Urinary bladder (tissue), 4 donors: ENCODE data around the gene EFNA4. TPM values are rescaled to one million over a fixed set of nuclear protein-coding genes. Genes with fewer than 3 reads are reported as not detected.

Experiments used
- DNase-seq: peaks from one replicate; pipeline ENCODE4 v3.0.0-alpha.2; 2015; ENCODE audit errors: extremely low spot score
- H3K27ac ChIP-seq: one replicate; pipeline ENCODE4 v1.5.1; 2013; ENCODE audit warnings: low read depth, mild to moderate bottlenecking, moderate library complexity
- H3K36me3 ChIP-seq: one replicate; pipeline ENCODE4 v1.6.1; 2013; ENCODE audit warnings: mild to moderate bottlenecking, moderate library complexity; ENCODE audit not compliant: insufficient read depth
- H3K4me1 ChIP-seq: one replicate; pipeline ENCODE4 v1.6.1; 2013; ENCODE audit warnings: mild to moderate bottlenecking, moderate library complexity; ENCODE audit not compliant: insufficient read depth
- H3K4me3 ChIP-seq: one replicate; pipeline ENCODE4 v1.5.1; 2013; ENCODE audit warnings: low read depth, low read length
- WGBS: extraction: QIAGEN DNeasy Blood & Tissue Kit; methylation state at CpG from one replicate; pipeline ENCODE4 v1.1.7; 2013; 5-methylcytosine and 5-hydroxymethylcytosine counted together
- polyA plus RNA-seq: library from polyadenylated mRNA; stranded (reverse); fragments of 200-250 nt; gene quantifications from one replicate; pipeline ENCODE4 v1.2.3, GENCODE V29; 2013
- total RNA-seq: library from RNA; depleted of rRNA; stranded (reverse); fragments of >200 nt; gene quantifications from one replicate; pipeline ENCODE4 v1.2.3, GENCODE V29; 2014
- donor health status: healthy with polysubstance abuse.
- donor health status: healthy.

Gene EFNA4
- total and polyA plus RNA-seq, 2 donors = 7.5 to 8.1 TPM

DNA sequence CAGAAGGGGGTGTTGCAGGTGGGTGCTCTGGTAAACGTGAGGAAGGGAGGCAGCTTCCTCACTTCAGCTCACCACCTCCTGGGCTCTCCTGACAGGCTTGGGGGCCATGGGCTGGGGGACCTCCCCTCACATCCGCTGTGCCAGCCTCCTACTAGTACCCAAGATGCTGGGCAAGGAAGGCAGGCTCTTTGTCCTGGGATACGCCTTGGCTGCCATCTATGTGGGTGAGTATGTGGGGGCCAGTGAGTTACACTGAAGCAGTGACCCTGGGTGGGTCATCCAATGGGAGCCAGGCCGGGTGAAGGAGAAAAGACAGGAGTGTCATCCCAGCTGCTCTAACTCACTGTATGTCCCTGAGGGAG lies 24.3 kb upstream of the EFNA4 start:
- 71% methylated on average over 4 of the region's 4 CpGs for WGBS
- Histone ChIP-seq H3K4me3 (no peak overlapping the region), H3K36me3 (no peaks in the 10 kb centered on the region), H3K4me1 (no peaks in the 10 kb centered on the region), H3K27ac (no peak overlapping the region)
- DNase-seq = no peak

DNA sequence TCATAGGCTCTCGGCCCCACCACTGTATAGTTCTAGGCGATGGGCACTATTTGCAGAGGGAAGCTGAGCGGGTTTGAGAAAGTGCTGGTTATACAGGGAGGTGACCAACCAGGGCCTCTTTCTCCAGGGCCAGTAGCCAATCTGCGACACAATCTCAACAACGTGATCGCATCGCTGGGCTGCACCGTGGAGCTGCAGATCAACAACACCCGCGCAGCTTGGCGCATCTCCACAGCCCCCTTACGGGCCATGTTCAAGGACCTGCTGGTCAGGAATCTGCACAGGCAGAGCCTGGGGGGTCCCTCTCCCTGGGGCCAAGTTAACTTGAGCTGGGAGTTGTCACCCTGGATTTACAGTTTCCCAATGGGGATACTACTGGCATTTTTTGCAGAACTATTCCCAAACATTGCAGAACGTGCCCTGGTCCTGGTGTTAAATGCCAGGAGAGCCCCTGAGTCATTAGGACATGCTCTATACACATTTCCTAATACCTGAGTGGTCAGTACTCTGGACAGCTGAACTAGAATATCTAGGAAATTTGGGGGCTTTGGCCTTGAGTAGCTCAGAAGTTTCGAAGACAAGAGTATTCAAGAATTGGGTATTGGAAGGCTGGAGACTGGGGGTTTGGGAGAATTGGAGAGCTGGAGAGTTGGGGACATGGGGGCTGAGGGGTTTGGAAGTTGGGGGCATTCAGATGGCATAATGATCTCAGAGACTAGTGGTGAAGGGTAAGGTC lies 23.0 kb upstream of the EFNA4 start:
- WGBS = 88% methylated on average over 14 of the region's 14 CpGs
- DNase-seq = no peak
- Histone ChIP-seq H3K4me1 (no peaks in the 10 kb centered on the region), H3K36me3 (no peaks in the 10 kb centered on the region), H3K4me3 (no peak overlapping the region), H3K27ac (no peak overlapping the region)

DNA sequence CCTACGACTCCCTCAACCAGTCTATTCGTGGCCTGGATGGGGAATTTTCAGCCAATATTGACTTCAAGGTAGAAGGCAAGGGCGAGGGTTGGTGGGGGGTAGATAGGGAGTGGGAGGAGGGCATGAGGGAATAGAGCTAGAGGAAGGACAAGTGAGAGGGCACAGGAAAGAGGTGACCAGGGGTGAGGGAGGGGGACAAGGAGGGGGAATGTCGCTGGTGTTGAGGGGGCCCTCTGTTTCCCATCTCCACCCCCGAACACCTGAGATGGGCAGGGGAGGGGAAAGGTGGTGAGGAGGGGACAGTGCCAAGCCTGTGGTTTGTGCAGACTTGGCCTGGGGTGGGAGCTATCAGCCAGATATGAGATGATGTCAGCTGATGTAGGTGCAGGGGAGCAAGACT lies 20.8 kb upstream of the EFNA4 start:
- WGBS = 80% methylated on average over 5 of the region's 5 CpGs
- H3K4me1 ChIP-seq = no peaks in the 10 kb centered on the region

GRCh38 chr1:155043301-155043702 lies 20.2 kb upstream of the EFNA4 start:
- H3K4me3 ChIP-seq = no peak overlapping the region
- 71% methylated on average over 12 of the region's 12 CpGs for WGBS
- H3K36me3 ChIP-seq = no peaks in the 10 kb centered on the region
- H3K27ac ChIP-seq = no peak overlapping the region
- H3K4me1 ChIP-seq = no peaks in the 10 kb centered on the region
- no peak for DNase-seq

More for the DNA sequence above, 20.8 kb upstream of the EFNA4 start:
- H3K4me3 ChIP-seq = no peak overlapping the region
- H3K27ac ChIP-seq = no peak overlapping the region
- no peak for DNase-seq
- no peaks in the 10 kb centered on the region for H3K36me3 ChIP-seq

GRCh38 chr1:155043793-155044192 lies 19.7 kb upstream of the EFNA4 start:
- WGBS = 79% methylated on average over 3 of the region's 3 CpGs
- H3K4me3 ChIP-seq = no peak overlapping the region
- H3K4me1 ChIP-seq = no peaks in the 10 kb centered on the region
- DNase-seq = no peak
- H3K27ac ChIP-seq = no peak overlapping the region
- H3K36me3 ChIP-seq = no peaks in the 10 kb centered on the region

GRCh38 chr1:155044365-155044764 lies 19.2 kb upstream of the EFNA4 start:
- H3K27ac ChIP-seq = no peak overlapping the region
- no peak overlapping the region for H3K4me3 ChIP-seq
- DNase-seq = no peak
- H3K4me1 ChIP-seq = no peaks in the 10 kb centered on the region
- WGBS = 89% methylated on average over 6 of the region's 6 CpGs
- no peaks in the 10 kb centered on the region for H3K36me3 ChIP-seq

DNA sequence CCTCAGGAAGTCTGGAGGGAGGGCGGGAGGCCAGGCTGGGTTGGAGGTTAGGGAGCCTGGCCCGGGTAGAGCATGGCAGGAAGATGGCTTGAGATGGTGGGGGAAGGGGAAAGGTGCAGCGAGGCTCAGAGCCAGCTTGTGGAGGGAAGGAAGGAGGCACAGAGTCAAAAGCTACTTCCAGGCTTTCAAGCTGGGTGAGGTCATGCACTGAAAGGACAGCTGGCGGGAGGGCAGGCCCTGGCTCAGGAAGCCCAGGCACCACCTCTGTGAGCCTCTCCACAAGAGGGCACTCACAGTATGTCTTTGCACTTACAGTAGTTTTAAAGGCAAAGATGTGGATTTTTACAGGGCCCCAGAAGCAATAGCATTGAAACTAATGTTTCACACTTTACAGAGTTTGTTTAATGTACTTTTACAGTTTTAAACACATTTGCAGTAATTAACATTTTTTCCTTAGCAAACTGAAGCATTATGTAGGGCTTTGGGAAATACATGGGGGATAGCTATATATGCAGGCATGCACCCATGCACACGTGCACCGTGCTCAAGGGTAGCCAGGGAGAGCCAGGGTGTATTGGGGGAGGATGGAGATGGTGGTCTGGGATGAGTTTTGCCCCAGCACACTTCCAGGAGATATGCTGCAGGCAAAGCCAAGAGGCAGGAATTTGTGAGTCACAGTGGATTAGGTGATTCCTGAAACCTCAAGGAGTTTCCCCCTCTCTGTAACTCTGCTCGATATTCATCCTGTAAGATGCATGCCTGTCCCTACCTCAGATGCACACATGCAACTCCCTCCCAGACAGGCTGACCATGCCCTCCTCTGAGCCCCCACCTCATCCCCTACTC lies 18.5 kb upstream of the EFNA4 start:
- no peak for DNase-seq
- no peak overlapping the region for H3K27ac ChIP-seq
- 54% methylated on average over 7 of the region's 7 CpGs for WGBS

GRCh38 chr1:155048449-155049334 lies 14.8 kb upstream of the EFNA4 start:
- Histone ChIP-seq H3K4me3 (no peak overlapping the region), H3K36me3 (no peaks in the 10 kb centered on the region), H3K27ac (no peak overlapping the region), H3K4me1 (no peaks in the 10 kb centered on the region)
- DNase-seq = no peak
- 86% methylated on average over 8 of the region's 8 CpGs for WGBS

More for the DNA sequence above, 18.5 kb upstream of the EFNA4 start:
- H3K4me1 ChIP-seq = no peaks in the 10 kb centered on the region
- no peaks in the 10 kb centered on the region for H3K36me3 ChIP-seq
- no peak overlapping the region for H3K4me3 ChIP-seq

- Histone ChIP-seq H3K36me3 (no peaks in the 10 kb centered on the region), H3K4me3 (peak overlapping the region; percentile 76), H3K27ac (peak overlapping the region; percentile 79), H3K4me1 (no peaks in the 10 kb centered on the region)
- WGBS = 20% methylated on average over 10 of the region's 10 CpGs
- no peak for DNase-seq
Measured at GRCh38 chr1:155049651-155050559, 13.6 kb upstream of the EFNA4 start.

- Histone ChIP-seq H3K4me3 (peak within 1 kb of the TSS; percentile 76), H3K4me1 (no peaks in the 10 kb centered on the region), H3K36me3 (no peaks in the 10 kb centered on the region), H3K27ac (peak within 1 kb of the TSS; percentile 79)
- DNase-seq = no peak
- WGBS = under 1% methylated on average over 99 of the region's 99 CpGs
Measured at GRCh38 chr1:155050560-155051341, 12.8 kb upstream of the EFNA4 start, which contains the start of gene ADAM15. TSS of gene ADAM15 (plus strand) at chr1:155051316. CDS start at chr1:155051387, 71 bp downstream.

DNA sequence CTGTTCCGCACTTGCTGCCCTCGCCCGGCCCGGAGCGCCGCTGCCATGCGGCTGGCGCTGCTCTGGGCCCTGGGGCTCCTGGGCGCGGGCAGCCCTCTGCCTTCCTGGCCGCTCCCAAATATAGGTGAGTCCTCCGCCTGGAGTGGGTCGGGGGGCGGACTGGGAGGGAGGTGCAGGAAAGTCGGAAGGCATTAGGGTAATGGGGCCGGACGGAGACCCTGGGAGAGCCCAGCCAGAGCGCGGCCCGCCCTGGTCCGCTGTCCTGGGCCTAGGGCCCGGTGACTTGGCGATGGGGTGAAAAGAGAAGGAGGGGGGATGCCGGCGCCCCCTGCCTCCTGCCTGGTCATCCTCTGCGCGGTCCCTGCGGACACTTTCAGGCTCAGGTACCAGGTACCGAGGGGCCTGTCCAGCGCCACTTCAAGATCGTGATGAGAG lies 12.2 kb upstream of the EFNA4 start:
- H3K36me3 ChIP-seq = no peaks in the 10 kb centered on the region
- H3K27ac ChIP-seq = peak overlapping the region; percentile 79
- under 1% methylated on average over 31 of the region's 31 CpGs for WGBS
- peak overlapping the region; percentile 76 for H3K4me3 ChIP-seq
- H3K4me1 ChIP-seq = no peaks in the 10 kb centered on the region
- no peak for DNase-seq
